ENCODE results near the gene PTPRD.

The PTPRD gene

GRCh38 chr9:8649807-8650206, 1963.0 kb downstream of the PTPRD start:
- DNase-seq: no peak

GRCh38 chr9:8649160-8649559, 1963.6 kb downstream of the PTPRD start:
- peak; percentile 38 for DNase-seq

GRCh38 chr9:8648271-8648845, 1964.4 kb downstream of the PTPRD start:
- no peak for DNase-seq

GRCh38 chr9:8647824-8648223, 1965.0 kb downstream of the PTPRD start:
- no peak for DNase-seq

- DNase-seq: no peak
Observed at GRCh38 chr9:8644571-8644970, 1968.2 kb downstream of the PTPRD start.

- DNase-seq: no peak
Observed at GRCh38 chr9:8643896-8644295, 1968.9 kb downstream of the PTPRD start.

GRCh38 chr9:8643464-8643863, 1969.3 kb downstream of the PTPRD start:
- DNase-seq: no peak

- DNase-seq: no peak
Observed at GRCh38 chr9:8640761-8641160, 1972.0 kb downstream of the PTPRD start.

GRCh38 chr9:8637626-8638025, 1975.2 kb downstream of the PTPRD start:
- no peak for DNase-seq

- no peak for DNase-seq
Observed at GRCh38 chr9:8633784-8634183, 1979.0 kb downstream of the PTPRD start.

GRCh38 chr9:8632493-8632892, 1980.3 kb downstream of the PTPRD start:
- DNase-seq: no peak

- no peak for DNase-seq
Observed at GRCh38 chr9:8628791-8629190, 1984.0 kb downstream of the PTPRD start.

GRCh38 chr9:8627976-8628679, 1984.7 kb downstream of the PTPRD start:
- DNase-seq: no peak

- DNase-seq: no peak
Observed at GRCh38 chr9:8622871-8623270, 1989.9 kb downstream of the PTPRD start.

GRCh38 chr9:8622222-8622802, 1990.5 kb downstream of the PTPRD start:
- no peak for DNase-seq

- DNase-seq: no peak
Observed at GRCh38 chr9:8621416-8621815, 1991.4 kb downstream of the PTPRD start.

GRCh38 chr9:8616414-8616813, 1996.4 kb downstream of the PTPRD start:
- DNase-seq: no peak

- no peak for DNase-seq
Observed at GRCh38 chr9:8614926-8615440, 1997.8 kb downstream of the PTPRD start.

GRCh38 chr9:8613346-8613825, 1999.4 kb downstream of the PTPRD start:
- DNase-seq: no peak

GRCh38 chr9:8611153-8611552, 2001.6 kb downstream of the PTPRD start:
- no peak for DNase-seq

GRCh38 chr9:8610256-8610655, 2002.5 kb downstream of the PTPRD start:
- no peak for DNase-seq

- DNase-seq: no peak
Observed at GRCh38 chr9:8605096-8605495, 2007.7 kb downstream of the PTPRD start.

- no peak for DNase-seq
Observed at GRCh38 chr9:8604201-8604600, 2008.6 kb downstream of the PTPRD start.
